ENCODE measurements around the gene FIGLA. TPM values are rescaled to one million over a fixed set of nuclear protein-coding genes. Genes with fewer than 3 reads are reported as not detected.

FIGLA gene
- total RNA-seq, 1 donor from 2014 or later = not detected

DNA sequence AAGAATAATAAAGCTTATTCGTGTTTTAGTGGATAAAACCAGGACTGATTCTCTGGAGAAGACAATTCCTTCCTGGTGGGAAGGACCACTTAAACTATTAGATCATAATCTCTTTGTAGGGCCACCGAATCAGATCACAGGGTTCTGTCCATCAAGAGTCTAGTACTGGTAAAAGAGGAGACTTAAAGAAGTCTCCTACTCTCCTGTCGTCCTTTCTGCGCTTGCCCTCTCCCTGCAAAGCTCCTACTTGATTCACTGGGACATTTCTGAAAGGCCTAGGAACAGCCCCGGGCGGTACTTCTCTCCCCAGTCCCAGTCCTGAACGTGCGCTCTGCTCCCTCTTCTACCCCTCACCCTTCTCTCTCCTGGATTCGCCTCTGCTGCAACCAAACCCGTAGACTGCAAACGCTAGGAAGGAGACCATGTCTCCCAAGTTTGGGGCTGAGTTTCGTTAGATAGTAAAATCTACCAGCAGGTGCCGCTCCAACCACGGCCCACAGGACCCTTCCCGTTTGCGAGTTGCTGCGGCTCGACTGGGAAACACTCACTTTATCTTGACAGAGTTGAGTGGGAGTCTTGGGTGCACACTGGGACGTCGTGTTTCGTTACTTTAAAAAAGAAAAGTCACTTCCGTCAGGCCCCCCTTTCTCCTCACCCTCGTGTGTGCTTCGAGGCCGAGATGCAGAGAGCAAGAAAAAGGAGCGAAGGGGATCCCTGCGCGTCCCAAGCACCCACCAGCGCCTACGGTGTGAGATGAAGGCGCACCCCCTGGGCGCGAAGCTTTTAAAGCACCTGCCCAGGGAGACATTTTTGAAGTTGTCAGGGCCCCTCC is 923 bp downstream of the FIGLA start:
- Histone ChIP-seq H3K27me3 (ENCODE audit: control insufficient read depth, insufficient read depth, low read length) (peaks cover 40% of the 10 kb centered on the region), H3K4me3 (ENCODE audit: low read depth, low read length) (no peak overlapping the region), H3K36me3 (ENCODE audit: control insufficient read depth, insufficient read depth, low read length) (no peaks in the 10 kb centered on the region)
- FAIRE-seq (no peak), DNase-seq (ENCODE audit: low read depth) (peak; percentile 48)
- TF ChIP-seq, protein P1, sequence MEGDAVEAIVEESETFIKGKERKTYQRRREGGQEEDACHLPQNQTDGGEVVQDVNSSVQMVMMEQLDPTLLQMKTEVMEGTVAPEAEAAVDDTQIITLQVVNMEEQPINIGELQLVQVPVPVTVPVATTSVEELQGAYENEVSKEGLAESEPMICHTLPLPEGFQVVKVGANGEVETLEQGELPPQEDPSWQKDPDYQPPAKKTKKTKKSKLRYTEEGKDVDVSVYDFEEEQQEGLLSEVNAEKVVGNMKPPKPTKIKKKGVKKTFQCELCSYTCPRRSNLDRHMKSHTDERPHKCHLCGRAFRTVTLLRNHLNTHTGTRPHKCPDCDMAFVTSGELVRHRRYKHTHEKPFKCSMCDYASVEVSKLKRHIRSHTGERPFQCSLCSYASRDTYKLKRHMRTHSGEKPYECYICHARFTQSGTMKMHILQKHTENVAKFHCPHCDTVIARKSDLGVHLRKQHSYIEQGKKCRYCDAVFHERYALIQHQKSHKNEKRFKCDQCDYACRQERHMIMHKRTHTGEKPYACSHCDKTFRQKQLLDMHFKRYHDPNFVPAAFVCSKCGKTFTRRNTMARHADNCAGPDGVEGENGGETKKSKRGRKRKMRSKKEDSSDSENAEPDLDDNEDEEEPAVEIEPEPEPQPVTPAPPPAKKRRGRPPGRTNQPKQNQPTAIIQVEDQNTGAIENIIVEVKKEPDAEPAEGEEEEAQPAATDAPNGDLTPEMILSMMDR (IDR thresholded peaks at IDR 0.05; ENCODE audit: insufficient read depth, low read length, severe bottlenecking) = peak; percentile 81

DNA sequence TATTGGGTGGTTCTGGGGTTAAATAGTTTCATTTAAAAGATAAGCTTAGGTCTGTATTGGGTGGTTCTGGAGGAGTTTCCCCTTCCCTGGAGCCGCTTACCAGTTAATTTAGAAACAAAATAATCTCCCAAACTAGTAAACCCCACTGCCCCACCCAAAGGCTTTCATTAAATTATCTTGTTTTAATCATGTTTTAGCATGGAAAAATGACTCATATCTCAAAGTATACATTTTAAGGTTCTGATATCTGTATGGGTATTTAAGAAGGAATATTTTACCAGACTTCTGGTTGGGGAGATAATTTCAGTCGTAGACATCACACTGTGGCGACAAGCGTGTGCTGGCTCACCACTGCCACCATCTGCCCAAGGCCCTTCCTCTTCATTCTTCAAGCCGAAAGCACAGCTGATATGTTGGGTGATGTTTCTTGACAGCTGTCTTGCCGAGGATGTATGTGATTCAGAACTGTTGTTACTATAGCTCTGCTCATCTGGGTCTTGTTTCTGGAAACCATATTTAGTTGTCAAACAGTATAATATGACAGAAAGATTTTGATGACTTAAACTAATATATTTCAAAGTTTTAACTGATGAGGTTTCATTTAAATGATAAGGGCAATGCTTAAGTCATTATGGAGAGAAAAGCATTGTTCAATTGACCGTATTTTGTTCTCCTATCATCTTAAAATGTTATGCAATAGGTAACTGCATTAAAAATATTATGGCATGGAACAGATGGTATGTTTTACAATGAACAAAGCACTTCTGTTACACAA is 5.1 kb downstream of the FIGLA start:
- DNase-seq (ENCODE audit: low read depth) = peak; percentile 35
- FAIRE-seq = no peak
- TF ChIP-seq, protein P1 (IDR thresholded peaks at IDR 0.05; ENCODE audit: insufficient read depth, low read length, severe bottlenecking) = peak; percentile 58
- Histone ChIP-seq H3K27me3 (ENCODE audit: control insufficient read depth, insufficient read depth, low read length) (peaks cover 23% of the 10 kb centered on the region), H3K36me3 (ENCODE audit: control insufficient read depth, insufficient read depth, low read length) (no peaks in the 10 kb centered on the region), H3K4me3 (ENCODE audit: low read depth, low read length) (no peak overlapping the region)

DNA sequence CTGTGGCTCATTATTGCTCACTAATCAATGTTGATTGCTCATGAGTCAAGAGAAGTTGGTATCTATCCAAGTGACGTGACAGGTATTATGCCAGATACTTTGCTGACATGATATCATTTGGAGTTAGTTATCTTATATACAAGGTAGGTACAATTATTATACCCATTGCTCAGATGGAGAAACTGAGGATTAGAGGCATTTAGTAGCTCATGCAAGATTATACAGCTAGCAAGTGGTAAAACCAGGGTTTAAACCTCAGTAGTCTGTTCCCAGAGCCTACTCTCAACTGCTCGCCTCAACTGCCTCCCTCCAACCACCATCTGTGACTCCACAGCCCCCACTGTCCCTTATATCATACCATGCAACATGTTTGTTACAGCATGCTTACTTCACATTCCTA is 6.1 kb downstream of the FIGLA start:
- Histone ChIP-seq H3K4me3 (ENCODE audit: low read depth, low read length) (no peak overlapping the region), H3K27me3 (ENCODE audit: control insufficient read depth, insufficient read depth, low read length) (peaks cover 14% of the 10 kb centered on the region), H3K36me3 (ENCODE audit: control insufficient read depth, insufficient read depth, low read length) (no peaks in the 10 kb centered on the region)
- FAIRE-seq (no peak), DNase-seq (ENCODE audit: low read depth) (no peak)
- TF ChIP-seq, protein P1 (IDR thresholded peaks at IDR 0.05; ENCODE audit: insufficient read depth, low read length, severe bottlenecking) = no peak

DNA sequence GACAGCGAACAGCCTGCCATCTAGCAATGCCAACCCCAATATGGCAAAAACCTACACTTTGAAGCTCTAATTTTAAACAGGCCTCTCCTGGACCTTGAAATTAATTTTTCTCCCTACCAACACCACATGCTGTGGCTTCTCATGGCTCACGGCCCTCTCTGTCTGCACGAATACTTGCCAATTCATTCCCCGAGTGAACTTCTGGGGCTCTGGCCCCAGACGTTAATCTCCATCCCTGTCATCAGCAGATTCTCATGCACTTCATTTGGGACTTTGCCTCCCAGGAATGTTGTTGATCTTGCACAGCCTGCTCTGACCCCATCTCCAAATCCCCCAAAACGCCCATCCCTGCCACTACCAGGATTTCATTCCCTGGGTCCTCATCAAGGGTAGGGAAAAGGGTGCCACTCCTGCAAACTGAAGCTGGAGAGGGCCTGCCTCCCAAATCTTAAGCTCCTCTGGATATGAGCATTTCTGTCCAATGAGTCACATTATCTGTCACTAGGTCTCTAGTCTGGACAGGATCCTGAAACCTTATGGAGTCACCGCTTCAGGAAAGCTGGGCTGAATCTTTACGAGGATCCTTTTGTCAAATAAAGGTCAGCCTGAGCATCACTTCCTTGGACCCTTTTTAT is 10.4 kb downstream of the FIGLA start:
- Histone ChIP-seq H3K27me3 (ENCODE audit: control insufficient read depth, insufficient read depth, low read length) (peaks cover 2% of the 10 kb centered on the region), H3K36me3 (ENCODE audit: control insufficient read depth, insufficient read depth, low read length) (no peaks in the 10 kb centered on the region), H3K4me3 (ENCODE audit: low read depth, low read length) (no peak overlapping the region)
- DNase-seq (ENCODE audit: low read depth) = peak; percentile 76
- TF ChIP-seq, protein P1 (IDR thresholded peaks at IDR 0.05; ENCODE audit: insufficient read depth, low read length, severe bottlenecking) = no peak
- no peak for FAIRE-seq

DNA sequence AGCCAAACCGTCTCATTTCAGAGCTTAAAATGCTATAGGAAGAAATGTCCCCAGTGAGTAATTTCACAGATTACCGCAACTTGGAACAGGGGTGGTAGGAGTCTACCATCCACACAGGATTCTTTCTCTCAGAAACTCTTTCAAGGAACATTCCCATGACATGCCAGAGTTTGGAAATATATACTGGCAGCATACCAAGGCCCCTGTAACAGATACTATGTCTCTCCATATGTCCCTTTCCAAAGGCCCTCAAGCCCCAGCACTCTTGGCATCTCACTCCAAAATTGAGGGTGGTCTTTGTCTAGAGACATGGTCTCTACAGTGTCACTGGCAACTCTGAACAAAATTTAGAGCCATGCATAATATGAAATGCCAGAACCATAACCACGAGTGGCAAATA is 11.0 kb downstream of the FIGLA start:
- TF ChIP-seq, protein P1 (IDR thresholded peaks at IDR 0.05; ENCODE audit: insufficient read depth, low read length, severe bottlenecking) = no peak
- H3K27me3 ChIP-seq (ENCODE audit: control insufficient read depth, insufficient read depth, low read length) = peaks cover 2% of the 10 kb centered on the region
- H3K36me3 ChIP-seq (ENCODE audit: control insufficient read depth, insufficient read depth, low read length) = no peaks in the 10 kb centered on the region
- FAIRE-seq (no peak), DNase-seq (ENCODE audit: low read depth) (no peak)
- no peak overlapping the region for H3K4me3 ChIP-seq (ENCODE audit: low read depth, low read length)

Measured in bronchial epithelial cell (primary cell).